Neural crest cell (in vitro differentiated cells): ENCODE results near the gene SLC14A1. TPM values are rescaled to one million over a fixed set of nuclear protein-coding genes. Genes with fewer than 3 reads are reported as not detected.

Experiments
- DNase-seq: peaks from one replicate; pipeline ENCODE4 v3.0.0; 2021; ENCODE audit warnings: low read depth, mixed read lengths, low spot score
- H3K27ac Mint-ChIP-seq: one replicate; pipeline ENCODE4 v1.8.0; 2021; ENCODE audit warnings: mild to moderate bottlenecking, mixed read lengths; ENCODE audit not compliant: unreplicated experiment
- H3K27me3 Mint-ChIP-seq: 2 replicates; pipeline ENCODE4 v1.8.0; 2021; ENCODE audit warnings: low read depth, mild to moderate bottlenecking, mixed read lengths
- H3K36me3 Mint-ChIP-seq: 2 replicates; pipeline ENCODE4 v1.8.0; 2021; ENCODE audit warnings: low read depth, mild to moderate bottlenecking, mixed read lengths
- H3K4me1 Mint-ChIP-seq: 2 replicates; pipeline ENCODE4 v1.8.0; 2021; ENCODE audit warnings: mixed read lengths
- H3K4me3 Mint-ChIP-seq: one replicate; pipeline ENCODE4 v1.8.0; 2021; ENCODE audit warnings: mild to moderate bottlenecking, mixed read lengths
- H3K9me3 Mint-ChIP-seq: 2 replicates; pipeline ENCODE4 v1.8.0; 2021; ENCODE audit warnings: mixed read lengths
- total RNA-seq: library from RNA; stranded (reverse); gene quantifications from 2 replicates; pipeline ENCODE4 v1.2.1, GENCODE V29; 2021
- TF ChIP-seq, protein P1 (sequence below): fragments of 200-600 bp; sonication (generic); conservative IDR thresholded peaks from 2 replicates; pipeline ENCODE4 v1.5.0; 2021; ENCODE audit warnings: antibody characterized with exemption, mild to moderate bottlenecking

Gene SLC14A1
- total RNA-seq, 1 donor from 2014 or later = not detected

DNA sequence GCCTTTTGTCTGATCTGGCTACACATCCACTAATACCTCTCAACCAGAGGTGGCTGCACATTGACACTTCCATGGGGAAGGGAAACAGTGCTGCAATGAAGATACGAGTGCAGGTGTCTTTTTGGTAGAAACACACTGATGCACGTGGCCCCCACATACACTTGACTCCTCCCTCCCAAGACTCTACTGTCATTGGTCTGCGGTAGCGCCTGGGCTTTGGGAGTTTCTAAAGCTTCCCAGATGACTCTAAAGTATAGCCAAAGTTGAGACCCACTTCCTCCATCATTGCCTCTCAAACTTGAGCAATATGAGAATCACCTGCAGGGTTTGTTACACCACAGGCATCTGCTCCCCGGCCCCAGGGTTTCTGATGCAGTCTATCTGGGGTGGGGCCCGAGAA, 11.0 kb downstream of the SLC14A1 start:
- H3K36me3 Mint-ChIP-seq = no peaks in the 10 kb centered on the region
- no peaks in the 10 kb centered on the region for H3K27me3 Mint-ChIP-seq
- H3K27ac Mint-ChIP-seq = no peak overlapping the region

DNA sequence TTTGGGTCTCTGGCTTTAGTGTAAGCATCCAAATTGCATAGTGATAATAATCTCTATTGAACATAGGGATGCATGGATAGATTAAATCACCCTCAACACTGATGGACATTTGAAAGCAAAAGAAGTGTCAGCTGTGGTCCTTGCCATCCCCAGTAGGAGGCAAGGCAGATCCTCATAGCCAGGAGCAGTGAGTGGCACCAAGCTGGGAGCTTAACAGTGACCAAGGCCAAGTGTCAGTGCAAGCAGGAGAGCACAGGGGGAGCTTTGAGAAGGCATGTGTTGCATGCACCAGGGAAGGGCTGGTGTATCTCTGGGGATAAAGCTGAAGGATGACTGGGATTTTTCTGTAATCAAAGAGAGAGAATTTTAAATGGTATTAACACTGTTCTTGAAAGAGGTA, 14.7 kb downstream of the SLC14A1 start:
- no peak overlapping the region for H3K27ac Mint-ChIP-seq
- H3K36me3 Mint-ChIP-seq = no peaks in the 10 kb centered on the region
- TF ChIP-seq, protein P1, sequence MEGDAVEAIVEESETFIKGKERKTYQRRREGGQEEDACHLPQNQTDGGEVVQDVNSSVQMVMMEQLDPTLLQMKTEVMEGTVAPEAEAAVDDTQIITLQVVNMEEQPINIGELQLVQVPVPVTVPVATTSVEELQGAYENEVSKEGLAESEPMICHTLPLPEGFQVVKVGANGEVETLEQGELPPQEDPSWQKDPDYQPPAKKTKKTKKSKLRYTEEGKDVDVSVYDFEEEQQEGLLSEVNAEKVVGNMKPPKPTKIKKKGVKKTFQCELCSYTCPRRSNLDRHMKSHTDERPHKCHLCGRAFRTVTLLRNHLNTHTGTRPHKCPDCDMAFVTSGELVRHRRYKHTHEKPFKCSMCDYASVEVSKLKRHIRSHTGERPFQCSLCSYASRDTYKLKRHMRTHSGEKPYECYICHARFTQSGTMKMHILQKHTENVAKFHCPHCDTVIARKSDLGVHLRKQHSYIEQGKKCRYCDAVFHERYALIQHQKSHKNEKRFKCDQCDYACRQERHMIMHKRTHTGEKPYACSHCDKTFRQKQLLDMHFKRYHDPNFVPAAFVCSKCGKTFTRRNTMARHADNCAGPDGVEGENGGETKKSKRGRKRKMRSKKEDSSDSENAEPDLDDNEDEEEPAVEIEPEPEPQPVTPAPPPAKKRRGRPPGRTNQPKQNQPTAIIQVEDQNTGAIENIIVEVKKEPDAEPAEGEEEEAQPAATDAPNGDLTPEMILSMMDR = no peak
- no peak overlapping the region for H3K4me3 Mint-ChIP-seq
- peaks cover 2% of the 10 kb centered on the region for H3K9me3 Mint-ChIP-seq
- H3K27me3 Mint-ChIP-seq = peaks cover 5% of the 10 kb centered on the region
- DNase-seq = no peak
- H3K4me1 Mint-ChIP-seq = no peaks in the 10 kb centered on the region

More for the DNA sequence above, 11.0 kb downstream of the SLC14A1 start:
- Mint-ChIP-seq H3K9me3 (no peaks in the 10 kb centered on the region), H3K4me3 (no peak overlapping the region), H3K4me1 (no peaks in the 10 kb centered on the region)
- TF ChIP-seq, protein P1 = no peak
- DNase-seq = no peak

DNA sequence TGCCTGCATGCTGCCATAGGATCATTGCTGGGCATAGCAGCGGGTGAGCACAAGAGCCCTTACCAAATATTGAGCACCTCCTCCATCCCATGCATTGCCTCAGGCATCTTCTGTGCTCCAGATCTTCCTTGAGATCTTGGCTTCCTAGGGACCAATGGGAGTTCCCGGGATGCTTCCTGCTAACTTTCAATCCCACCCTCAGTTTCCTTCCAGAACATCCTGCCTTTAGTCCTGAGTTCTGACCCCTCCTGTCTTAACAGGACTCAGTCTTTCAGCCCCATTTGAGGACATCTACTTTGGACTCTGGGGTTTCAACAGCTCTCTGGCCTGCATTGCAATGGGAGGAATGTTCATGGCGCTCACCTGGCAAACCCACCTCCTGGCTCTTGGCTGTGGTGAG, 15.3 kb downstream of the SLC14A1 start:
- Mint-ChIP-seq H3K4me3 (no peak overlapping the region), H3K4me1 (no peaks in the 10 kb centered on the region), H3K36me3 (no peaks in the 10 kb centered on the region), H3K9me3 (peaks cover 3% of the 10 kb centered on the region), H3K27me3 (peaks cover 5% of the 10 kb centered on the region), H3K27ac (no peak overlapping the region)
- no peak for DNase-seq
- TF ChIP-seq, protein P1 = no peak

DNA sequence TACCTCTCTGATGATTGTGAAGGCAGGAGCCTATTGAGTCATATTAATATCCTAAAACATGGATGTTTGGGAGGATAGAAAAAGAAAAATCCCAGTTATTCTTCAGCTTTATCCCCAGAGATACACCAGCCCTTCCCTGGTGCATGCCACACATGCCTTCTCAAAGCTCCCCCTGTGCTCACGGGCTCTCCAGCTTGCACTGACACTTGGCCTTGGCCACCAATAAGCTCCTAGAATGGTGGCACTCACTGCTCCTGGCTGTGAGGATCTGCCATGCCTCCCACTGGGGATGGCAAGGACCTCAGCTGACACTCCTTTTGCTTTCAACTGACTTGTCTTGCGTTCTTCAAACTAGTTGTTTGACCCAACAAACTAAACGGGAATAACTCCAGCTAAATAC, 15.9 kb downstream of the SLC14A1 start:
- H3K36me3 Mint-ChIP-seq = no peaks in the 10 kb centered on the region
- H3K4me3 Mint-ChIP-seq = no peak overlapping the region
- H3K9me3 Mint-ChIP-seq = peaks cover 3% of the 10 kb centered on the region
- peaks cover 5% of the 10 kb centered on the region for H3K27me3 Mint-ChIP-seq
- no peak for DNase-seq
- H3K4me1 Mint-ChIP-seq = no peaks in the 10 kb centered on the region
- H3K27ac Mint-ChIP-seq = no peak overlapping the region
- TF ChIP-seq, protein P1 = no peak

DNA sequence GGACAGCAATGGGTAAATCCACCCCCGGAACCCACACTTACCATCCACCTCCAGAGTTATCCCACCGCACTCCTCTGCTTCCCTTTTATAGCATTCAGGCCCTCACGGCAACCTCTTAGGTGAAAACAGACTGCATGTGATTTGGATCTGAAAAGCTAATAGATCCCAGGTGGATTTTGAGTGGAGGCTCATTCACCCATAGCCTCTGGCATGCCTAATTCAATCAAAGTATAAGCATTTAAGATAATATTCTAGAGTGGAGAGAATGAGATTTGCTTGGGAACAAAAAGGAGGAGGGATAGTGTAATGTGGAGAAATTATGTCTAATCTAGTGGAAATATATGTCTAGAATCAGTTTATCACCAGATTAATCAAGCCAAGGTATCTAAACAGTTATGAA, 17.1 kb downstream of the SLC14A1 start:
- Mint-ChIP-seq H3K4me3 (no peak overlapping the region), H3K27ac (no peak overlapping the region)
- TF ChIP-seq, protein P1 = no peak

More for the DNA sequence above, 17.1 kb downstream of the SLC14A1 start:
- Mint-ChIP-seq H3K9me3 (peaks cover 3% of the 10 kb centered on the region), H3K4me1 (no peaks in the 10 kb centered on the region), H3K36me3 (no peaks in the 10 kb centered on the region), H3K27me3 (peaks cover 5% of the 10 kb centered on the region)
- DNase-seq = no peak
